ENCODE data around the gene FAM50A.

FAM50A gene

DNA sequence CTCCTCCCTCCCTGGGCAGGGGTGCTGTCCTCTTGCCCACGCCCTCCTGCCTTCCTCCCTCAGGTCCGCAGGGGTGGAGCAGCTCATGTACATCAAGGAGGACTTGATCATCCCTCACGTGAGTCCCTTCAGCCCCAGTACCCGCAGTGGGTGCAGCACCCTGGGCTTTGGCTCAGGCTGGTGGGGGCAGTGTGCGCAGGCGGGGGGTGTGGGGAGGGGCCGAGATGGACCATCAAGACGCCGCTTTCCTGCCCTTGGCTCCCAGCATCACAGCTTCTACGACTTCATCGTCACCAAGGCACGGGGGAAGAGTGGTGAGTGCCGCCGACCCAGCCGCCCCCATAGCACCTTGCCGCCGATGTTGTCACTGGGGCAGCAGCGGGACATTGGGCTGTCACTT is 5.7 kb downstream of the FAM50A start:
- TF ChIP-seq, protein P1, sequence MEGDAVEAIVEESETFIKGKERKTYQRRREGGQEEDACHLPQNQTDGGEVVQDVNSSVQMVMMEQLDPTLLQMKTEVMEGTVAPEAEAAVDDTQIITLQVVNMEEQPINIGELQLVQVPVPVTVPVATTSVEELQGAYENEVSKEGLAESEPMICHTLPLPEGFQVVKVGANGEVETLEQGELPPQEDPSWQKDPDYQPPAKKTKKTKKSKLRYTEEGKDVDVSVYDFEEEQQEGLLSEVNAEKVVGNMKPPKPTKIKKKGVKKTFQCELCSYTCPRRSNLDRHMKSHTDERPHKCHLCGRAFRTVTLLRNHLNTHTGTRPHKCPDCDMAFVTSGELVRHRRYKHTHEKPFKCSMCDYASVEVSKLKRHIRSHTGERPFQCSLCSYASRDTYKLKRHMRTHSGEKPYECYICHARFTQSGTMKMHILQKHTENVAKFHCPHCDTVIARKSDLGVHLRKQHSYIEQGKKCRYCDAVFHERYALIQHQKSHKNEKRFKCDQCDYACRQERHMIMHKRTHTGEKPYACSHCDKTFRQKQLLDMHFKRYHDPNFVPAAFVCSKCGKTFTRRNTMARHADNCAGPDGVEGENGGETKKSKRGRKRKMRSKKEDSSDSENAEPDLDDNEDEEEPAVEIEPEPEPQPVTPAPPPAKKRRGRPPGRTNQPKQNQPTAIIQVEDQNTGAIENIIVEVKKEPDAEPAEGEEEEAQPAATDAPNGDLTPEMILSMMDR (IDR thresholded peaks at IDR 0.05; ENCODE audit: insufficient read depth, low read depth, low read length, missing control alignments): no peak
- no peak for DNase-seq (ENCODE audit: low read depth)
- no peak overlapping the region for H3K4me3 ChIP-seq (ENCODE audit: low read length)

DNA sequence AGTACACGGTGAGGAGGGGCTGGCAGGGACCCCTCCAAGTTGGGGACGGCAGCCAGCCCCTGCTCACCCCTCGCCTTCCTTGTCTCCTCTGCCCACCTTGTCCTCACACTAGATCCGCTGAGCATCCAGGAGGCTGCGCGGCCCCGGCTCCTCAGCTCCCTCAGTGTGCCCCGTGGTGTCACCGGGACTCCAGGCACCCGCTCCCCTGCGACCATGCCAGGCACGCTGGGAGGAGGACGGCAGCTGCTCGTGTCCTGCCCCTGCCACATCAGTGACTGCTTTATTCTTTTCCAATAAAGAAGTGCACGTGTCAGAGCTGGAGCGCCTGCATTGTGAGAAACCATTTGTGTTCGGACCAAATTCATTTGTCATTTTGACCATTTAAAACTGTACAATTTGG is 6.4 kb downstream of the FAM50A start:
- TF ChIP-seq, protein P1 (IDR thresholded peaks at IDR 0.05; ENCODE audit: insufficient read depth, low read depth, low read length, missing control alignments): no peak
- no peak overlapping the region for H3K4me3 ChIP-seq (ENCODE audit: low read length)
- DNase-seq (ENCODE audit: low read depth): no peak

DNA sequence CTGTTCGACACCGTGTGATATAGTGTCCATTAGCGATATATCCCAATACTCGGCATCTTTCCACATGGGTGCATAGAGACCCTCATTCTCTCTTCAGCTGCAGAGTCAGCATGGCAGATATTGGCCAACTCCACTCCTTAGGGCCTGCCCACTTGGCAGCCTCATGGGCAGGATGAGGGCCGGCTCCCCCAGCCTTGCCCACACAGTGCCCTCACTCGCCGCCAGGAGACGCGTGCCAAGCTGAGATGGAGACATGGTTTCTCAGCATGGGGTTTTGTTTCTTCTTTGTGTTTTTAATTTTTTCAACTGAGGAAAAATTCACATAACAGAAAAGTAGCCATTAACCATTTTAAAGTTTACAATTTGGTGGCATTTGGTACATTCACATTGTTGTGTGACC is 8.9 kb downstream of the FAM50A start:
- TF ChIP-seq, protein P1 (IDR thresholded peaks at IDR 0.05; ENCODE audit: insufficient read depth, low read depth, low read length, missing control alignments): no peak
- no peak for DNase-seq (ENCODE audit: low read depth)
- H3K4me3 ChIP-seq (ENCODE audit: low read length): no peak overlapping the region

DNA sequence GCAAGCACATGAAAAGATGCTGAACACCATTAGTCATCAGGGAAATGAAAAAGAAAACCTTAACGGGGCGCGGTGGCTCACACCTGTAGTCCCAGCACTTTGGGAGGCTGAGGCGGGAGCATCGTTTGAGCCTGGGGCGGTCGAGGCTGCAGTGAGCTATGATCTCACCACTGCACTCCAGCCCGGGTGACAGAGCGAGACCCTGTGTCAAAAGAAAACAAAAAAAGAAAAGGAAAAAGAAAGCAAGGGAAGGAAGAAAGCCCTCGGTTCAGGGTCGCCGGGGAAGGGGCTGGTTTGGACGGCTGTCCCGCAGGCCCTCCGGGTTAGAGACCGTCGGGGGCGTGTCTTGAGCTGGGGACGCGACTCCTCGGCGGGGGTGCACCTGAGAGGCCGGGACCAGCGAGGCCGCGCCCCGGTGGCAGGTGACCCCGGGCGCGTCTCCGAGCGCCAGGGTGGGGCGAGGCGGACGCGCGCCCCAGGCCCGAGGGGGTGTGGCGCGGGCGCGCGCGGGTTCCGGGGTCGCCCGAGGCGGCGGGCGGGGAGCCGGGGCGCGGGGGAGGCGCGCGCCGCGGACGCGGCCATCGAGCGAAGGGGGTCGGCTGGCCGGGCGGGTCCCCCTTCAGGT is 13.7 kb downstream of the FAM50A start:
- H3K4me3 ChIP-seq (ENCODE audit: low read length): peak overlapping the region; percentile 29
- TF ChIP-seq, protein P1 (IDR thresholded peaks at IDR 0.05; ENCODE audit: insufficient read depth, low read depth, low read length, missing control alignments): no peak
- peak; percentile 72 for DNase-seq (ENCODE audit: low read depth)

DNA sequence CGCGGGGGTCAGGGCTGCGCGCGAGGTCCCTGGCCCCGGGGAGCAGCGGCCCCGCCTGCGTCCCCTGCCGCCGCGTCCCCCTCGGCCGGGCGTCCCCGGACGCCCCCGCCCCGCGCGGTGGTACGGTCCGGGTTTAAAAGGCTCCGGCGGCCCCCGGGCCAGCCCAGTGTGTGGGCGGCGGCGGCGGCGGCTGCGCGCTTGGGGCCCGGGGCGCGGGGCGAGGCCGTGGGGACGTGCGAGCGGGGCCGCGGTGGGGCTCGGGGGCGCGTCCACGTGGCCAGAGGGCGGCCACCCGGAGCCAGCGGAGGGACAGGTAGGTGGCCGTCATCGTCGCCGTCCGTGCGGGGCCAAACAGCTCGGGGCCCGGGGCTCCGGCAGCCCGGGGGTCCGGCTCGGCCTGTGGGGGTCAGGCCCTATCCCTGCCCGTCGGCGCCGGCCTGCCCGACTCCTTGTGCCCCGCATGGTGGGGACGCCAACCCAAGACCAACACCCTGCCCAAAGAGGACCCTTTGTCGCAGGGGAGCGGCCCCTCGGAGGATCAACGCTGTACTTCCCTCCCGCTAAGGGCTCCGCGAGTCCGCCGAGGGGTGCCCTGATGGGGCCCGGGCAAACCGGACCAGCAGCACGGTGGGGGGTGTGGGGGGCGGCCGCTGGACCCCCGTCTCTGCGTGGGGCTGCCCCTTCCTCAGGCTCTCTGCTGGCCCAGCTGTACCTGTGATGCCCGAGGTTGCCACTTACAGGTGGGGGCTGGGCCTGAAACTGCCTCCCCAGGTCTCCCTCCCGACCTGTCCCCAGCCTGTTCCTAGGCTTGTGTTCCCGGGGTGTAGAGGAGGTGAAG is 14.4 kb downstream of the FAM50A start, which contains the start of gene PLXNA3:
Gene PLXNA3, plus strand, starts transcription at position 166 of the 838 bp plus-strand sequence. CDS start 1,903 bp downstream, outside the sequence.
- TF ChIP-seq, protein P1 (IDR thresholded peaks at IDR 0.05; ENCODE audit: insufficient read depth, low read depth, low read length, missing control alignments): no peak
- H3K4me3 ChIP-seq (ENCODE audit: low read length): peak within 1 kb of the TSS; percentile 60
- DNase-seq (ENCODE audit: low read depth): peak; percentile 45

DNA sequence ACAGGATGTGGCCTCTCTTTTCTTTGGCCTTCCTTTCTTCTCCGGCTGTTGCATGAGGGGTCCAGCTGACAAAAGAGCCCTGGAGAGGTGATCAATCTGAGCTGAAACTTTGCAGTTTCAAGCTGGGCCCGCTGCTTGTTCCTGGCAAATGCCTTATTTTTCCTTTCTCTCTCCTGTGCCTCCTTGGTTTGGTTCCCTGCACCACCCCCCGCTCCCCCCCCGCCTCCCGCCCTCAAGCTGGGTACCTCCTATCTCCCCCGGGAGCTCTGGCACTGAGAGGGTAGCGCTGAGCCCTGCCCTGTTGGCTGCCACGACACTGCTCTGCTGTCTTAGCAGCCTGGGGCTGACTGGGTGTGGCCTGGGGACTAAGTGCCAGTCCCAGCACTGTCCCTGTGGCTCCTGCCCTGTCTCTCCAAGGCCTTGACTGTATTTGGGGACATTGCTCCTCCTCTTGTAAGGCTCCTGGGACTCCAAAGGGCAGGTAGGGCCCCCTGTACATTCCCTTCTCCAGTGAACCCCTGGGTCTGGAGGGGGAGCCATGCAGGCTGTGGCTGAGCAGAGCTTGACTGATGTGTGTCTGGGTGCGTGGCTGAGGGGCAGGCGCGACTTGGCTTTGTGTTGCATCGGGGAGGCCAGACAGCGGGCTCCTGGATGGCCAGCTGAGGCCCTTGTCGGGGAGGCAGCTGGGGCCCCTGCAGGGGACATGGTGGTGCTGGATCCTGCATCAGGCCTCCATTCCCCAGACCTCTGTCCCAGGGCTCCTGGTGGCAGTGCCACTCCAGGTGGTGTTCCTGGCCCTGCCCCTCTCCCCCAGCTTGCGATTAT is 15.2 kb downstream of the FAM50A start:
- TF ChIP-seq, protein P1 (IDR thresholded peaks at IDR 0.05; ENCODE audit: insufficient read depth, low read depth, low read length, missing control alignments): no peak
- peak; percentile 17 for DNase-seq (ENCODE audit: low read depth)
- peak overlapping the region; percentile 60 for H3K4me3 ChIP-seq (ENCODE audit: low read length)
